Vagina (tissue), 2 donors: ENCODE data around the gene UTS2R. TPM values are rescaled to one million over a fixed set of nuclear protein-coding genes. Genes with fewer than 3 reads are reported as not detected.

Source experiments
- DNase-seq, 2 donors: peaks; one replicate each; pipeline ENCODE4 v3.0.0-alpha.2; 2017; ENCODE audit errors: extremely low spot score in 2 of 2
- H3K27ac ChIP-seq: fragments of 200-600 bp; sonication (generic); one replicate; pipeline ENCODE4 v1.5.1; 2019
- H3K27me3 ChIP-seq: fragments of 200-600 bp; sonication (generic); one replicate; pipeline ENCODE4 v1.5.1; 2019
- H3K36me3 ChIP-seq, 2 donors: fragments of 200-600 bp; sonication (generic); one replicate each; pipeline ENCODE4 v1.5.1; 2017 to 2019
- H3K4me1 ChIP-seq: fragments of 200-600 bp; sonication (generic); one replicate; pipeline ENCODE4 v1.5.1; 2019
- H3K4me3 ChIP-seq, 2 donors: fragments of 200-600 bp; sonication (generic); 1 replicate in 1 of 2; 2 replicates in 1 of 2; pipeline ENCODE4 v1.5.1; 2016 to 2019
- H3K9me3 ChIP-seq: fragments of 200-600 bp; sonication (generic); one replicate; pipeline ENCODE4 v1.5.1; 2019
- CTCF ChIP-seq, 3 experiments: fragments of 450-650 bp in 2 of 3; fragments of 200-600 bp in 1 of 3; sonication (generic) in 1 of 3; IDR thresholded peaks; one replicate each; pipeline ENCODE4 v1.5.1; 2017 to 2019; ENCODE audit warnings: antibody characterized with exemption in 3 of 3, mild to moderate bottlenecking in 2 of 3, moderate library complexity in 2 of 3
- POLR2A ChIP-seq, 2 donors: fragments of 450-650 bp; IDR thresholded peaks; one replicate each; pipeline ENCODE4 v1.6.1; 2017; ENCODE audit warnings: antibody characterized with exemption in 2 of 2, mild to moderate bottlenecking in 2 of 2, moderate library complexity in 2 of 2
- POLR2AphosphoS5 ChIP-seq, 2 donors: sonication (generic); formaldehyde crosslinking; IDR thresholded peaks; one replicate each; pipeline ENCODE4 v1.9.0; 2017; ENCODE audit warnings: antibody characterized with exemption in 2 of 2, mild to moderate bottlenecking in 2 of 2, low read depth in 1 of 2; ENCODE audit not compliant: insufficient read depth in 1 of 2
- intact Hi-C: fragments of 100-400 bp; cut with DNase I; formaldehyde crosslinking; loops from one replicate; pipeline ENCODE4 v1.15.1; 2023
- total RNA-seq: library from RNA; depleted of rRNA; stranded (reverse); fragments of >200 nt; gene quantifications from one replicate; pipeline ENCODE4 v1.2.3, GENCODE V29; 2016

The UTS2R gene
- total RNA-seq, 1 donor from 2014 or later = not detected

- peaks cover 0 to 6% of the 10 kb centered on the region in 2 donors for H3K36me3 ChIP-seq
- intact Hi-C loops = no loop called here
- H3K27ac ChIP-seq = no peak overlapping the region
These were observed 18.7 kb downstream of the UTS2R start for GRCh38 chr17:82390015-82390859.

GRCh38 chr17:82390860-82391435, 19.4 kb downstream of the UTS2R start:
- no peaks in the 10 kb centered on the region for H3K27me3 ChIP-seq
- TF ChIP-seq POLR2A (IDR thresholded peaks at IDR 0.05) = no peak
- no peak for TF ChIP-seq POLR2AphosphoS5 (IDR thresholded peaks at IDR 0.05; ENCODE audit: insufficient read depth in 1 of 2, low read depth in 1 of 2)
- peaks cover 0 to 6% of the 10 kb centered on the region in 2 donors for H3K36me3 ChIP-seq
- no peak for DNase-seq
- H3K27ac ChIP-seq = no peak overlapping the region
- intact Hi-C loops = no loop called here
- H3K9me3 ChIP-seq = no peaks in the 10 kb centered on the region
- peaks cover 10% of the 10 kb centered on the region for H3K4me1 ChIP-seq
- H3K4me3 ChIP-seq = no peak overlapping the region

More at GRCh38 chr17:82390015-82390859, 18.7 kb downstream of the UTS2R start:
- H3K4me1 ChIP-seq = peaks cover 16% of the 10 kb centered on the region
- H3K9me3 ChIP-seq = no peaks in the 10 kb centered on the region
- DNase-seq = no peak
- no peak overlapping the region for H3K4me3 ChIP-seq
- no peaks in the 10 kb centered on the region for H3K27me3 ChIP-seq
- no peak for TF ChIP-seq POLR2AphosphoS5 (IDR thresholded peaks at IDR 0.05; ENCODE audit: insufficient read depth in 1 of 2, low read depth in 1 of 2)
- TF ChIP-seq POLR2A (IDR thresholded peaks at IDR 0.05) = no peak
- no peak for TF ChIP-seq CTCF (IDR thresholded peaks at IDR 0.05)

- Histone ChIP-seq H3K4me3 (no peak overlapping the region), H3K27me3 (no peaks in the 10 kb centered on the region), H3K4me1 (peaks cover 7% of the 10 kb centered on the region), H3K27ac (no peak overlapping the region), H3K9me3 (no peaks in the 10 kb centered on the region), H3K36me3 (peaks cover 0 to 6% of the 10 kb centered on the region in 2 donors)
- DNase-seq = no peak
- intact Hi-C loops = no loop called here
- no peak for TF ChIP-seq POLR2AphosphoS5 (IDR thresholded peaks at IDR 0.05; ENCODE audit: insufficient read depth in 1 of 2, low read depth in 1 of 2)
- TF ChIP-seq POLR2A (IDR thresholded peaks at IDR 0.05) = no peak
- TF ChIP-seq CTCF (IDR thresholded peaks at IDR 0.05) = no peak
These were observed 20.0 kb downstream of the UTS2R start for GRCh38 chr17:82391496-82392066.

GRCh38 chr17:82392209-82392920, 20.8 kb downstream of the UTS2R start:
- H3K4me1 ChIP-seq = peaks cover 5% of the 10 kb centered on the region

More at GRCh38 chr17:82392209-82392920, 20.8 kb downstream of the UTS2R start:
- no peak for DNase-seq
- Histone ChIP-seq H3K36me3 (peaks cover 0 to 6% of the 10 kb centered on the region in 2 donors), H3K27me3 (no peaks in the 10 kb centered on the region), H3K27ac (no peak overlapping the region), H3K9me3 (no peaks in the 10 kb centered on the region), H3K4me3 (no peak overlapping the region)
- TF ChIP-seq CTCF (IDR thresholded peaks at IDR 0.05) = no peak
- TF ChIP-seq POLR2AphosphoS5 (IDR thresholded peaks at IDR 0.05; ENCODE audit: insufficient read depth in 1 of 2, low read depth in 1 of 2) = no peak
- no peak for TF ChIP-seq POLR2A (IDR thresholded peaks at IDR 0.05)
- intact Hi-C loops = no loop called here
